Fibroblast of lung (primary cell): ENCODE measurements around the gene AZI2.

Source experiments
- EZH2 ChIP-seq: IDR thresholded peaks from 2 replicates; pipeline ENCODE4 v1.5.1; 2012; ENCODE audit warnings: low read length, control low read depth, mild to moderate bottlenecking; ENCODE audit errors: missing control alignments
- TF ChIP-seq, protein P1 (sequence below), 2 donors: IDR thresholded peaks in 1 of 2; conservative IDR thresholded peaks in 1 of 2; 1 replicate in 1 of 2; 2 replicates in 1 of 2; pipeline ENCODE4 v1.5.1; 2011 to 2012; ENCODE audit warnings: low read length in 2 of 2, control low read depth in 1 of 2, inconsistent platforms in 1 of 2, low read depth in 1 of 2, mild to moderate bottlenecking in 1 of 2

DNA sequence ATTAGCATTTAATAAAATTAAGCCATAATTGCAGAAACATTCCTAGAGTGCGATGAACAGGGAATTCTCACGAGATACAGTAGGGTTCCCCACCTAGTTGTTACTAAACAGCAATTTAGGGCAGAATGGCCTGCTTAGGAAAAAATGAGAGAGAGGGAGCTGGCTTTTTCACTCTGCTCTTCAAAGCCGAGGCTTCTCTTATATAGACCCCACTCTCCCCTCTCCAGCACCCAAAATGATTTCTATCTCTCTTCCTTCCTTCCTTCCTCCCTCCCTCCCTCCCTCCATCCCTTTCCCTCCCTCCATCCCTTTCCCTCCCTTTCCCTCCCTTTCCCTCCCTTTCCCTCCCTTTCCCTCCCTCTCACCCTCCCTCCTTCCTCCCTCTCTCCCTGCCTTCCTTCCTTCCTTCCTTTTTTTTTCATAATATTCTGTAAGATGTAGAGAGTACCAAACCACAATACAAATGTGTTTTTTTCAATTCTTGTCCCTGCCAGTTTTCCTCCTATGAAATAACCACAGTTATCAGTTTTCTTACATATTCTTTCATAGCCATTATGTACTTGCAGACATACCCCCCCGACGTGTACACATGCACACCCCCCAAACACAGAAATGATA lies 48.2 kb downstream of the AZI2 start:
- TF ChIP-seq, protein P1, sequence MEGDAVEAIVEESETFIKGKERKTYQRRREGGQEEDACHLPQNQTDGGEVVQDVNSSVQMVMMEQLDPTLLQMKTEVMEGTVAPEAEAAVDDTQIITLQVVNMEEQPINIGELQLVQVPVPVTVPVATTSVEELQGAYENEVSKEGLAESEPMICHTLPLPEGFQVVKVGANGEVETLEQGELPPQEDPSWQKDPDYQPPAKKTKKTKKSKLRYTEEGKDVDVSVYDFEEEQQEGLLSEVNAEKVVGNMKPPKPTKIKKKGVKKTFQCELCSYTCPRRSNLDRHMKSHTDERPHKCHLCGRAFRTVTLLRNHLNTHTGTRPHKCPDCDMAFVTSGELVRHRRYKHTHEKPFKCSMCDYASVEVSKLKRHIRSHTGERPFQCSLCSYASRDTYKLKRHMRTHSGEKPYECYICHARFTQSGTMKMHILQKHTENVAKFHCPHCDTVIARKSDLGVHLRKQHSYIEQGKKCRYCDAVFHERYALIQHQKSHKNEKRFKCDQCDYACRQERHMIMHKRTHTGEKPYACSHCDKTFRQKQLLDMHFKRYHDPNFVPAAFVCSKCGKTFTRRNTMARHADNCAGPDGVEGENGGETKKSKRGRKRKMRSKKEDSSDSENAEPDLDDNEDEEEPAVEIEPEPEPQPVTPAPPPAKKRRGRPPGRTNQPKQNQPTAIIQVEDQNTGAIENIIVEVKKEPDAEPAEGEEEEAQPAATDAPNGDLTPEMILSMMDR (conservative IDR thresholded peaks at IDR 0.05 in 1 of 2, IDR thresholded peaks at IDR 0.05 in 1 of 2; ENCODE audit: low read depth in 1 of 2, low read length in 2 of 2) = no peak
- TF ChIP-seq EZH2 = no peak
